Endothelial cell of umbilical vein (primary cell): ENCODE data around the gene CTXND1. TPM values are rescaled to one million over a fixed set of nuclear protein-coding genes. Genes with fewer than 3 reads are reported as not detected.

Source experiments
- BruUV-seq: library from RNA; stranded (reverse); fragments of 400-500 nt; replicated peaks from 2 replicates; lab custom pipeline; 2021; lab: Mats Ljungman, UMichigan
- CTCF ChIA-PET: fragments of 300-600, 350-600 bp; sonication (Branson Sonifier 250); formaldehyde crosslinking; loops from one replicate; lab custom pipeline; 2021; ENCODE audit warnings: antibody characterized with exemption, inconsistent platforms; lab: Charles Lee
- POLR2A ChIA-PET: fragments of 300-600, 350-600 bp; sonication (Branson Sonifier 250); formaldehyde crosslinking; loops from one replicate; lab custom pipeline; 2021; ENCODE audit warnings: antibody characterized with exemption, inconsistent platforms; lab: Charles Lee
- DNase-seq: peaks from one replicate; pipeline ENCODE4 v3.0.0-alpha.2; 2011; ENCODE audit warnings: low read depth, low spot score
- FAIRE-seq: peaks from 2 replicates; lab custom pipeline; 2011; peaks lifted over from hg19 to GRCh38; lab: Jason Lieb, UNC
- H2AFZ ChIP-seq: 2 replicates; pipeline ENCODE4 v1.6.0; 2012; ENCODE audit warnings: low read depth, low read length, control low read depth, inconsistent platforms
- H3K27ac ChIP-seq: 2 replicates; pipeline ENCODE4 v1.5.1; 2011; ENCODE audit warnings: low read depth, mild to moderate bottlenecking, control low read depth, low read length, moderate library complexity; ENCODE audit not compliant: insufficient read depth
- H3K27me3 ChIP-seq, 2 experiments: 2 replicates each; pipeline versions ENCODE4 v1.6.0 to v1.6.1; 2011; ENCODE audit warnings: low read length in 2 of 2, mixed read lengths in 1 of 2; ENCODE audit not compliant: control insufficient read depth in 2 of 2, insufficient read depth in 2 of 2
- H3K36me3 ChIP-seq, 2 experiments: 2 replicates in 1 of 2; 3 replicates in 1 of 2; pipeline ENCODE4 v1.5.1; 2011; ENCODE audit warnings: low read length in 2 of 2, mild to moderate bottlenecking in 1 of 2, moderate library complexity in 1 of 2; ENCODE audit not compliant: control insufficient read depth in 2 of 2, insufficient read depth in 2 of 2; ENCODE audit errors: extremely low read depth in 1 of 2
- H3K4me1 ChIP-seq: 3 replicates; pipeline ENCODE4 v1.5.1; 2011; ENCODE audit warnings: mild to moderate bottlenecking, low read length; ENCODE audit not compliant: control insufficient read depth, insufficient read depth; ENCODE audit errors: extremely low read depth
- H3K4me2 ChIP-seq: 2 replicates; pipeline ENCODE4 v1.6.1; 2011; ENCODE audit warnings: low read length, control low read depth, mixed read lengths; ENCODE audit not compliant: insufficient read depth
- H3K4me3 ChIP-seq, 3 experiments: fragments of 200-600 bp in 1 of 3; sonication (generic), shearing (Covaris generic) in 1 of 3; replicated peaks in 1 of 3; 2 replicates each; pipeline ENCODE4 v1.5.1; 2011 to 2016; ENCODE audit warnings: control low read depth in 3 of 3, low read length in 3 of 3, mild to moderate bottlenecking in 2 of 3, inconsistent platforms in 1 of 3, low read depth in 1 of 3, moderate library complexity in 1 of 3; ENCODE audit not compliant: insufficient read depth in 1 of 3
- H3K79me2 ChIP-seq: 2 replicates; pipeline ENCODE4 v1.6.0; 2012; ENCODE audit warnings: low read length, inconsistent platforms; ENCODE audit not compliant: control insufficient read depth, insufficient read depth
- H3K9ac ChIP-seq: replicated peaks from 2 replicates; pipeline ENCODE3; 2011; ENCODE audit warnings: low read length, control low read depth; ENCODE audit not compliant: insufficient read depth; ENCODE audit errors: extremely low read depth
- H3K9me1 ChIP-seq: replicated peaks from 3 replicates; pipeline ENCODE4 v1.6.0; 2011; ENCODE audit warnings: mild to moderate bottlenecking, low read length; ENCODE audit not compliant: control insufficient read depth, insufficient read depth; ENCODE audit errors: extremely low read depth
- H3K9me3 ChIP-seq: replicated peaks from 2 replicates; pipeline ENCODE4 v1.5.1; 2012; ENCODE audit warnings: low read length, inconsistent platforms; ENCODE audit not compliant: control insufficient read depth, insufficient read depth
- H4K20me1 ChIP-seq: replicated peaks from 2 replicates; pipeline ENCODE3; 2011; ENCODE audit warnings: mild to moderate bottlenecking, low read length; ENCODE audit not compliant: control insufficient read depth, insufficient read depth; ENCODE audit errors: extremely low read depth
- CTCF ChIP-seq, 2 donors: IDR thresholded peaks; 1 replicate in 1 of 2; 2 replicates in 1 of 2; pipeline ENCODE4 v1.5.1; 2011; ENCODE audit warnings: low read length in 2 of 2, mild to moderate bottlenecking in 2 of 2, moderate library complexity in 2 of 2, control low read depth in 1 of 2, inconsistent platforms in 1 of 2, low read depth in 1 of 2; ENCODE audit not compliant: insufficient read depth in 1 of 2; ENCODE audit errors: extremely low read depth in 1 of 2
- EZH2 ChIP-seq: IDR thresholded peaks from 2 replicates; pipeline ENCODE4 v1.6.1; 2012; ENCODE audit warnings: borderline replicate concordance, low read depth, mild to moderate bottlenecking, moderate library complexity, low read length, inconsistent platforms; ENCODE audit not compliant: severe bottlenecking
- FOS ChIP-seq: IDR thresholded peaks from 2 replicates; pipeline ENCODE4 v1.6.1; 2011; ENCODE audit warnings: mild to moderate bottlenecking, low read length, moderate library complexity, borderline replicate concordance; ENCODE audit not compliant: insufficient read depth
- GATA2 ChIP-seq: IDR thresholded peaks from 2 replicates; pipeline ENCODE4 v1.7.0; 2011; ENCODE audit warnings: low read depth, mild to moderate bottlenecking, moderate library complexity, mixed read lengths, low read length; ENCODE audit not compliant: insufficient read length, insufficient read depth
- JUN ChIP-seq: IDR thresholded peaks from 2 replicates; pipeline ENCODE4 v1.6.1; 2011; ENCODE audit warnings: borderline replicate concordance, low read depth; ENCODE audit not compliant: insufficient read length, insufficient read depth
- MAX ChIP-seq: IDR thresholded peaks from 2 replicates; pipeline ENCODE4 v1.6.1; 2011; ENCODE audit not compliant: insufficient read depth, insufficient read length
- MYC ChIP-seq: IDR thresholded peaks from one replicate; pipeline ENCODE4 v1.6.1; 2011; ENCODE audit warnings: mild to moderate bottlenecking, low read depth, low read length
- POLR2A ChIP-seq: IDR thresholded peaks from 2 replicates; pipeline ENCODE4 v1.6.1; 2012; ENCODE audit warnings: low read depth, mild to moderate bottlenecking, control low read depth, low read length
- dilution Hi-C: fragments of 300-500 bp; cut with MboI; formaldehyde crosslinking; loops from one replicate; pipeline ENCODE4 v1.15.0; 2019; ENCODE audit warnings: low sequenced_read_pairs; ENCODE audit not compliant: extremely low pct_ligation_motif_present
- intact Hi-C: fragments of 100-400 bp; cut with micrococcal nuclease; formaldehyde crosslinking; loops from one replicate; pipeline ENCODE4 v1.10.0; 2022
- polyA plus RNA-seq, 4 experiments: library from polyadenylated mRNA; depleted of rRNA in 3 of 4; stranded (reverse) in 3 of 4; unstranded in 1 of 4; fragments of >200 nt; gene quantifications; 2 replicates each; pipeline versions ENCODE4 v1.2.1 to v1.2.3, GENCODE V29; 2011 to 2012; ENCODE audit warnings: missing spikeins in 1 of 4
- total RNA-seq: library from RNA; stranded (reverse); gene quantifications from 2 replicates; pipeline ENCODE4 v1.2.3, GENCODE V29; 2021

CTXND1 gene
- total and polyA plus RNA-seq, 2 donors (not counting 3 experiments of a cell fraction or from before 2014, with no cell fraction given): not detected

- H2AFZ ChIP-seq: no peak overlapping the region
- intact Hi-C loops (no loop called here), dilution Hi-C loops (no loop called here)
- H3K27me3 ChIP-seq: peaks cover 32 to 52% of the 10 kb centered on the region in 2 experiments
- no peak overlapping the region for H3K27ac ChIP-seq
- H3K9me3 ChIP-seq: no peaks in the 10 kb centered on the region
- H3K79me2 ChIP-seq: no peaks in the 10 kb centered on the region
- H3K9ac ChIP-seq: no peak overlapping the region
- H3K4me2 ChIP-seq: no peak overlapping the region
- TF ChIP-seq POLR2A (no peak), MYC (no peak), CTCF (IDR thresholded peaks at IDR 0.05; ENCODE audit: extremely low read depth in 1 of 2, insufficient read depth in 1 of 2, low read depth in 1 of 2, low read length in 2 of 2) (no peak), GATA2 (no peak), FOS (no peak), MAX (no peak), EZH2 (no peak), JUN (no peak)
- no peak overlapping the region for H3K4me3 ChIP-seq
- no peaks in the 10 kb centered on the region for H4K20me1 ChIP-seq
- H3K4me1 ChIP-seq: no peaks in the 10 kb centered on the region
- no peaks in the 10 kb centered on the region for H3K36me3 ChIP-seq
- no peaks in the 10 kb centered on the region for H3K9me1 ChIP-seq
- ChIA-PET CTCF (no interaction called here), POLR2A (no interaction called here)
- no peak for DNase-seq
- BruUV-seq: no TSS peak
- no peak for FAIRE-seq
Observed at GRCh38 chr15:80249973-80250372, 2.0 kb downstream of the CTXND1 start.
